AG20443 (cell line): ENCODE measurements around the gene LPCAT3.
"Not testable (repeated sequence)": the region's sequence is repeated elsewhere in the genome, so short reads cannot be mapped to it uniquely, and the experiment has no call there.

ENCODE experiments used
- DNase-seq: peaks from one replicate; pipeline ENCODE4 v3.0.0; 2012; ENCODE audit warnings: low spot score, mixed read lengths

Gene LPCAT3

DNA sequence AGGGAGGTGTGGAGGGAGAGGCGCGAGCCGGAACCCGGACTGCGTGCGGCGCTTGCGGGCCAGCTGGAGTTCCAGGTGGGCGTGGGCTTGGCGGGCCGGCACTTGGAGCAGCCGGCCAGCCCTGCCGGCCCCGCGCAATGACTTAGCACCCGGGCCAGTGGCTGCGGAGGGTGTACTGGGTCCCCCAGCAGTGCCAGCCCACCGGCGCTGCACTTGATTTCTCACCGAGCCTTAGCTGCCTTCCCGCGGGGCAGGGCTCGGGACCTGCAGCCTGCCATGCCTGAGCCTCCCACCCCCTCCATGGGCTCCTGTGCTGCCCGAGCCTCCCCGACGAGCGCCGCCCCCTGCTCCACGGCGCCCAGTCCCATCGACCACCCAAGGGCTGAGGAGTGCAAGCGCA lies 19.1 kb upstream of the LPCAT3 start:
- DNase-seq: not testable (repeated sequence)

DNA sequence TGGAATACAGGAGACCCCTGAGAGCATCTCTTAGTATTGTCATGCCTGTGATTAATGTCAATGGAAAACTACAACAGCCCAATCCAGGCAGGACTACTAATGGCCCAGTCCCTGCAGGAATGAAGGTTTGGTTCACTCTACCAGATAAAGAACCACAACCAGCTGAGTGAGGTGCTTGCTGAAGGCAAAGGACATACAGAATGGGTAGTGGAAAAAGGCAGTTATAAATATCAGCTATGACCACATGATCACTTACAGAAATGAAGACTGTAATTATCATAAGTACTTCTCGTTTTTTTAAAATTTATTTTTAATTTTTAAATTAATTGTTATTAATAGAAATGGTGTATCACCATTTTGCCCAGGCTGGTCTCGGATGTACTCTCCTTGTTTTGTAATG lies 17.2 kb upstream of the LPCAT3 start:
- DNase-seq: no peak

DNA sequence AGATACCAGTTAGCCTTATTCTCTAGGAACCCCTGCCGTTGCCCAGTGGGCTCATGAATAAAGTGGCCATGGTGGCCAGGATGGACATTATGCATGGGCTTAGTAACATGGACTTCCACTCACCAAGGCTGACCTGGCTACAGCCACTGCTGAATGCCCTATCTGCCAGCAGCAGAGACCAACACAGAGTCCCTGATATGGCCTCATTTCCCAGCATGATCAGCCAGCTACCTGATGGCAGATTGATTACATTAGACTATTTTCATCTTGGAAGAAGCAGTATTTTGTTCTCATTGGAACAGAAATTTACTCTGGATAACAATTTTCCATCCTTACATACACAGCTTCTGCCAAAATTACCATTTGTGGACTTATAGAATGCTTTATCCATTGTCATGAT lies 16.2 kb upstream of the LPCAT3 start:
- no peak for DNase-seq

DNA sequence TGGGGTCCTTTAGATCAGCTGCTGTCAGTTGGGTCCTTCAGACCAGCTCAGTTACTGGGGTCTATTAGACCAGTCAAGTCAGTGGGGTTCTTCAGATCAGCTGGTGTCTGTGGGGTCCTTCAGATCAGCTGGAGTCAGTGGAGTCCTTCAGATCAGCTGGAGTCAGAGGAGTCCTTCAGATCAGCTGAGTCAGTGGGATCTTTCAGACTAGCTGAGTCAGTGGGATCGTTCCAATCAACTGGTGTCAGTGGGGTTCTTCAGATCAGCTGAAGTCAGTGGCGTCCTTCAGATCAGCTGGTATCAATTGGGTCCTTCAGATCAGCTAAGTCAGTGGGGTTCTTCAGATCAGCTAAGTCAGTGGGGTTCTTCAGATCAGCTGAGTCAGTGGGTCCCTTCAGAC lies 14.7 kb upstream of the LPCAT3 start:
- no peak for DNase-seq

DNA sequence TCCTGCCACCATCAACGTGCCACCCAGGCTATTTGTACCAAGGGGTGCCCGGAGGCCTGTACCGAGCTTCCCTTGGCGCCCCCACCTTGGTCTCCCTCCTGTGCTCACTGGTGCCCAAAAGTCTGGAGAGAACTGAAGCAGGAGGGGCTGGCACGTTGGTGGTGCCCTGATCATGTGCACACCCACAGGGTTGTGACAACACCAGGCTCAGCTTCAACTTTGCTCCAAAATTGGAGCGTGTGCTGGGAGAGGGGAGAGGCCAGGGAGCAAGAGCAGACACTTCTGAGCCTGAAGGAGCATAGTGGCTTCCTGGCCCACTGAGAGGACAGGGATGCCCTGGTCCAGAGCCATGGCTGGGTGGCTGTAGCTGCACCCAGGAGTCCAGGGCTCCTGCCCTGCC lies 13.0 kb upstream of the LPCAT3 start:
- no peak for DNase-seq

DNA sequence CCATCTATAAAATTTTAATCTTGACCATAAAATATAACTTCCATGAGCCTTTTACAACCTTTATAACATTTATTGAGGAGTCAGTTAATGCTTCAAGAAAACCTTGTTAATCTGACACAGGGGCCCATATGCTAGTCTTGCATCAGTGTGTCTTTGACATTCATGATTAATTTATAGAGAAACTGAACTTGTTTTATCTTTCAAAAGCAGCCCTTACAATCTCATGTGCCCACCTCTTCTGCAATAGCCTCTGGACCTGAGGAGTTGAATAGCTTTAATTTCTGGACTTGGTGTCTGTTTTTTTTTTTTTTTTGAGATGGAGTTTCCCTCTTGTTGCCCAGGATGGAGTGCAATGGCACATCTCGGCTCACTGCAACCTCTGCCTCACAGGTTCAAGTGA lies 8.6 kb upstream of the LPCAT3 start:
- DNase-seq: no peak

DNA sequence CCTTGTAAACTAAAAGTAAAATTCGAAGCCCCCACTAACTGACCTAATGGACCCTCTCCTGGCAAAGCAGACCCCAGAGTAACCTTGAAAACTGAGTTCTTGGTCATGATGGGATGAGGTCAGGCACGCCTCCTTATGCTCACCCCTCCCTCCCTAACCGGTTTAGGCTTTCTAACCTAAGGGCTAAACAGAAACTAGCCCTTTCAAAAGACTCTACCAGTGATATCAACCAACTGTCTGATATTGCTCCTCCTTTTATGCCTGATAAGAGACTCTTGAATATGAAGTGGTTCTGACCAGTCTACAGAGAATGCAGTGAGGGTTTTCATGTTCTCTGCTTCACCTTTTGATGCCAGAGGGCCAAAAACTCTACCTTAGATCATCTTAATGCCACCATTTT lies 4.8 kb upstream of the LPCAT3 start:
- DNase-seq: no peak

DNA sequence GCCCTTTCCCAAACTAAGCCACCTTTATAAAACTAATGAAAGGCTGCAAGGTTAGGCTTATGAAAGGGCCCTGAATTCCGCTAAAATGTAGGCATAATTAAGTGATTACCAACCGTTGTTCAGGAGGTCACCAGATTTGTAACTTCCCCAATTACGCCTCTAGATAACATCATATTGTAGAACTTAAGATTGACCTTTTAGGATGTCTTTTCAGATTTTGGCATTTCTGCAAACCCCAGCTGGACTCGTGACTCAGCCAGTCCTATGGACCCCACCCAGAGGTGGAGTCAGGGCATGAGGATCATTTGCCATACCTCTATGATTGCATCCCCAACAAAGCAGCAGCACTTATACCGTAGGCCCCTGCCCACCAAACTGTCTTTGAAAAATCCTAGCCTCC lies 3.7 kb upstream of the LPCAT3 start:
- peak; percentile 31 for DNase-seq

DNA sequence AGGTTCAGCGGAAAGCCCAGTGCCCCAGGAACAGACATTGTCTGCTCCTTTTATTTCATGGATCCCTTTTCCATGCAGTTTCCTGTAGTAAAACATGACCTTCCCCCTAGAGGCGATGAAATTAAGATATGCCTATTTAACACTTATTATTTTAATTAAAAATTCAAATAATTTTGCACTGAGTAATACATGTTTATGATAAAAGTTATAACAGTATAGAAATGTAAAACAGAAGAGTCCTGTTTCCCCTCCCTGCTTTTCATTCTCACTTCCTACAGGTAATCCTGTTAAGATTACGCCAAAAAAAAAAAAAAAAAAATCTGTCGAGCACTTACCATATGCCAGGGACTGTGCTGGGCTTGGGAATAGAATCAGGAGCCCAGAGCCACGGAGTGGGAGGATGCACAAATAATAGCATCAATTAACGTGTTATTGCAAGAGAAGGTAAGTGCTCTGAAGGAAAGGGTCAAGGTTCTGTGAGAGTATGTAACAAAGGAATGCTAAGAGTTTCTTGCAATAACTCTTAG lies 830 bp upstream of the LPCAT3 start:
- no peak for DNase-seq

DNA sequence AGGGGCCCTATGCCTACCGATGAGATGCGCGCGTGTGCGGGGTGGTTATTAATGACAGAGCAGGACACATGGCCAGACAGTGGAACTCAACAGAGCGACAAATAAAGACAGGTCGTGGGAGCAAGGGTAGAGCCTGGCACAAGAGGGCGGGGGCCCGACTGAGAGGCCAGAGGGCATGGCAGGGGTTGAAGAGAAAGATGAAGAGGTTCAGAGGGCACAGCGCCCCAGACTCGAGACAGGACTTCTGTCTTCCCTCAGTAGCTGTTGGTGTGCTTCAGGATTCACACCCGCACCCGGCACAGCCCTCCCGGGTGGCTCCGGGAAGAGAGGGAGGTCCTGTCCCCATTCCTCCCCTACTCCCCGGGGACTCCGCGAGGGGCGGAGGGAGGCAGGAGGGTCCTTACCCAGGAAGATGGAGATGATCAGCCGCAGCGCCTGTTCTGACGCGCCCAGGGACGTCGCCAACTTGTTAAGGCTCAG lies 366 bp downstream of the LPCAT3 start:
- no peak for DNase-seq

DNA sequence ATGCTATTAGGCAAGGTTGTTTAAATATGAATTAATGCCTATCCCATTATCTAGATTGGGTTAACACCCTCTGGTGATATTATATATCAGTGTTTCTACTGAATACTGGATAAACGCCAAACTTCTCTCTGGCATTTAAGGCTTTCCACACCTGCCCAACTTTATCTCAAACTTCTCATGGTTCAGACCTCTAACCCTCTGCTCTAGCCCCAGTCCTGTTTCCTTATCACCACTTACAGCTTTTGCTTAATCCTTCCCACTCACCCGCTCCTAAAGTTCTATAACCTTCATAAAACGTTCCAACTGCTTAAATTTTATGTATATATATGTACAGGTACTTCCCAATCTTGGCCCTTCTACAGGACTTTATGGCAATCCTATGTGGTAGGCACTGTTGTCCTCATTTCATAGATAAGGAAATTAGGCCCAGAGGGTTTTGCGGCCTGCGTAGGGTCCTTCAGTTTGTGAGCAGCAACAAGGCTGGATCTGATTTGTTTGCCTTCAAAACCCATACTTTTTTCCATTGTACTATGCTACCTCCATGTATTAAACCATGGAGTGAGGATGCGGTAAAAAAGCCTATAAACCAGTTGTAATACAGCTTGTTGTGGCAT lies 1.2 kb downstream of the LPCAT3 start:
- no peak for DNase-seq

DNA sequence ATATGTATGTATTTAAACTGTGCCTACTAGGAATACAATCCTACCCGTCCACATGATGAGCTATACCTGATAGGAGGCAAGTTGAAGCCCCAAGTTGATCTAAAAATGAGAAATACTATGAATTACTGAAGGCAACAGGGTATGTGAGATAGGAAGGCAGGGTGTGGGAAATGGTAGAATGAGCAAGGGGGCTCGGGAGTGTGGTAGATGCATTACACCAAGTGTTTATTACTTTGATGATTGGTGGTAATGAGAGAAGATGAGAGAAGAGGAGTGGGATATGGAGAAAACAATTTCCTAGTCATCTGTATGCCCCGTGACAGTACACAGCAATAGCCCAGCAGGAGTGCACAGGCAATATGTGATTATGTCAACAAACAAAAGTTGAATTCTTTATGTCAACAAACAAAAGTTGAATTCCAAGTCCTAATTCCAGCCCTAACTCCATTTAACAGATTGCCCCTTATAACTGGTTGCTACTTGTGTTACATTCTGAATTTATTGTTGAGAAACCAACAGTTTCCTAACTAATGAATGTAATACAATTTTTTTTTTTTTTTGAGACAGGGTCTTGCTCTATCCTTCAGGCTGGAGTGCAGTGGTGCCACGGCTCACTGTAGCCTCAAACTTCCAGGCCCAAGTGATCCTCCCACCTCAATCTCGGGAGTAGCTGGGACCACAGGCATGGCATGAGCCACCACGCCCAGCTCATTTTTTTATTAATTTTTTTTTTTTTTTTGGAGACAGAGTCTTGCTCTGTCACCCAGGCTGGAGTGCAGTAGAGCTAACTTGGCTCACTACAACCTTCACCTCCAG lies 2.5 kb downstream of the LPCAT3 start:
- no peak for DNase-seq

DNA sequence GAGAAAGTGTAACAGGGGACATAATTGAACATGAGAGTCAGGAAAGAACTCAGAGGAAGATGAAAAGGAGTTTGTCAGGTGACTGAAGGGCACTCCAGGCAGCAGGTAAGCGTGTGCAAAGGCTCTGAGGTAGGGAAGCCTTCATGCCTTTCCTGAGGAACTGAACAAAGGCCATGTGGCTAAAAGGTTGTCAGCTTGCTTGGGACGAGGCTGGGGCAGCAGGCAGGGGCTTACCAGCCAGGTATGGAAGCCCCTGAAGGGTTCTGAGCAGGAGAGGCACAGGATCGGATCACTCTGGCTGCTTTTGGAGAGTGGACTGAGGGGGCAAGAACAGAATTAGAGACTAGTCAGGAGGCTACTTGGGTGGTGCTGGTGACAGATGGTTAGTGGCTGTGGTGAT lies 5.2 kb downstream of the LPCAT3 start:
- no peak for DNase-seq

DNA sequence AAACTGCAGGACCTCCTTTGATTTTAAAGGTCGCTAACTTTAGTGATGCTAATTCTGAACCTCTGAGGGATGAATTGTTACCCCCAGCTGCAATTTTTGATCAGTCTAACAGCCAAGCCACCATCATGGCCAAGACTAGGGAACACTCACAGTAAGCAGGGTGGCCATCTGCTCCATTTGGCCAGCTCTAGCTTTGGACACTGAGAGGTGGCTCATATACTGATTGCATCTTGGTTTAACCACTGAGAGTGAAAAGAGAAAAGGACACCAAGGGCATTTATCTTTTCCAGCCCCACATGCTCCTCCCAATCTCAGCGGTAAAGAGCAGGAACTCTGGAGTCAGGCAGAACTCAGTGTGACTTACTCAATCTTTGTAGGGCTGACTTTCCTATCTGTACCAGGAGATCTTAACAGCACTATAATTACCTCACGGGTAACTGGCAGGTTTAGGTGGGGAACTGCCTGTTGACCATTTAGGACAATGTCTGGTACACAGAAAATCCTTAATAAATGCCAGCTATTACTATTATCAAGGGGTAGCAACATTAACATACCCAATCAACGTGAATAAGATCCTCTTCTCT lies 6.2 kb downstream of the LPCAT3 start:
- DNase-seq: no peak

DNA sequence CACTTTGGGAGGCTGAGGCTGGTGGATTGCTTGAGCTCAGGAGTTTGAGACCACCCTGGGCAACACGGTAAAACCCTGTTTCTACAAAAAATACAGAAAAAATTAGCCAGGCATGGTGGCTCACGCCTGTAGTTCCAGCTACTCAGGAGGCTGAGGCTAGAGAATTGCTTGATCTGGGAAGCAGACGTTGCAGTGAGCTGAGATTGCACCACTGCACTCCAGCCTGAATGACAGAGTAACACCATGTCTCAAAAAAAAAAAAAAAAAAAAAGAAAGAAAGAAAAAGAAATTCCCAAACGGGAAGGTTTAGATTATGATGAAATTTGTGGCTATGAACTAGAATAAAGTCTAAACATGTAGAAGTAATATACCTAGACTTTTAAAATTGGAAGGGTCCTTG lies 6.9 kb downstream of the LPCAT3 start:
- not testable (repeated sequence) for DNase-seq

DNA sequence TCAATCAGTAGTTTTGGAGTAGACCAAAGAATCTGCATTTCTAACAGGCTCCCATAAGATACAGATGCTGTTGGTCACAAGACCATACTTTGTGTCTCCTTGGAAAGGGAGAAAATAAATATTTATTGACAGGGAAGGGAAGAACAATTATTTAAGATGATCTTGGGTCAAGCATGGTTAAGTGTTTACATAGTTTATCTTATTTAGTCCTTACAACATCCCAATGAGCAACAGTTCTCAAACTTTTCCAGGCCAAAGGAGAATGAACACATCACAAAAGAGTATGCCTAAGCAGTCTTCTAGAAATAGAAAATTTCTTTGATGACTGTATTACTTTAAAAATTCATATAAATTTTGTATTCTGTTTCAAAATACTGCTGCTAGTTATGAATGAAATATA lies 8.8 kb downstream of the LPCAT3 start:
- DNase-seq: no peak

DNA sequence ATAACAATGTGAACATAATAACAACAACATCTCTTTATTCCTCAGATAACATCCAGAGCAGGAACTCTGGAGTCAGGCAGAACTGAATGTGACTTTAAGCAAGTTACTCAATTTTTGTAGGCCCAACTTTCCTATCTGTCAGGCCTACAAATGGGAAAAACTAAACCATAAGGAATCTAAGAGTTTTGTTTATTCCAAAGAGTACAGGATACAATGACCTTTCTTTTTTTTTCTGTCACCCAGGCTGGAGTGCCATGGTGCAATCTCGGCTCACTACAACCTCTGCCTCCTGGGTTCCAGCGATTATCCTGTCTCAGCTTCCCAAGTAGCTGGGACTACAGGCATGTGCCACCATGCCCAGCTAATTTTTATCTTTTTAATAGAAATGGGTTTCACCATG lies 9.4 kb downstream of the LPCAT3 start:
- DNase-seq: no peak

DNA sequence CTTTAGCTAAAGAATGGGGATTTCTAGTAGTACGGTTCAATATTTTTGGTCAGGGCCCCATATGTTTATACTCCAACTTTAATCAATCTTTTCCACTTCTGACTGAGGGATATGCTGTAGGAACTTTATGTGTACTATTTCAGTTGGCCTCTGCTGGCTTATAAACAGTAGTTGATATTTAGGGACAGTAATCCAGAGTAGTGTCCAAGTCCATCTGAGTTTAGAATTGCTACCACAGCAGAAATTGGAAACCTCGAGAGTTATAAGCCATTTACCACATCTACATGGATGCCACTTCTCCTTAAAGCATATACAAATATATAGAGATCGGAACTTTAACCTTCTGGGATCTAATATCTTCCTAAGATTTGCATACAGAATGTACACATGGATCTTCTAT lies 11.6 kb downstream of the LPCAT3 start:
- no peak for DNase-seq

DNA sequence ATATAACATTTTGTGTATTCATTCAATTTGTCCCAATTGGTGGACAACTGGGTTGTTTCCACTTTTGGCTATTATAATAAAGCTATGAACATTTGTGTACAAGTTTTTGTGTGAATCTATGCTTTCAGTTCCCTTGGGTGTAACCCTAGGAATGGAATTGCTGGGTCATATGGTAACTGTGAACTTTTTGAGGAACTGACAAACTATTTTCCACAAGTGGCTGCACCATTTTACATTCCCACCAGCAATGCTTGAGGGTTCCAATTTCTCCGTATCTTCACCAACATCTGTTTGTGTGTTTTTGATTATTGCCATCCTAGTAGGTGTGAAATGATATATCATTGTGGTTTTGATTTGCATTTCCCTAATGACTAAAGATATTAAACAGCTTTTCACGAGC lies 13.0 kb downstream of the LPCAT3 start:
- DNase-seq: no peak

DNA sequence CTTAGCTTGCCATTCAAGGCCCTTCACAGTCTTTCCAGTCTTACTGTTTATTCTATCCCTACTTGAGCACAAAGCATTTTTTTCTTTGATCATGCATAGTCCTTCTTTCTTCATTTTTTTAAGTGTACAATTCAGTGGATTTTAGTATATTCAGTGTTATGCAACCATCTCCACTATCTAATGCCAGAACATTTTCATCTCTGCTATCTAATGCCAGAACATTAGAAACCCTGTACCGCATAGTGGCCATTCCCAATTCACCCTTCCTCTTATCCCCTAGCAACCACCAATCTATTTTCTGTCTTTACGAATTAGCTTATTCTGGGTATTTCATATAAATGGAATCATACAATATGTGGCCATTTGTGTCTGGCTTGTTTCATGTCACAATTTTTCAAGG lies 13.4 kb downstream of the LPCAT3 start:
- DNase-seq: no peak

DNA sequence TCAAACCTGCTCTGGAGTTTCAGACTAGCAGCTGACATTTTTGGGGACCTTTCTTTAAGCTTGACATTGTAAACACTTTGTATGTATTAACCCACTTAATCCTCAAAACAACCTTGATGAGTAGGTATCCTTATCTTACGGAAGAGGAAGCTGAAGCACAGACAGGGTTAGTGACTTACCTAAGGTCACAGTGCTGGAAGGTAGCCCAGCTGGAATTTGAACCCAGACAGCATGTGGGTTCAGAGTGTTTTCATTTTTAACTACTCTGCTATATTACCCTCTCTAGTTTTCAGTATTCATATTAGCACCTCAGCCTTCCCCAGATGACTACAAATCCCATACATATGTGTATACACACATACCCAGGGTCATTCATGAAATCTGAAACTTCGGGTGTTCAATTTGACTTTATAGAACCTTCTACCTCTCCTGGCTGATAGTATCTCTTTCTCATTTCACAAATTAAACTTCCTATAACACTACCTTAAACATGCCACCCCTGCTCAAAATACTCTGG lies 13.9 kb downstream of the LPCAT3 start:
- DNase-seq: no peak

DNA sequence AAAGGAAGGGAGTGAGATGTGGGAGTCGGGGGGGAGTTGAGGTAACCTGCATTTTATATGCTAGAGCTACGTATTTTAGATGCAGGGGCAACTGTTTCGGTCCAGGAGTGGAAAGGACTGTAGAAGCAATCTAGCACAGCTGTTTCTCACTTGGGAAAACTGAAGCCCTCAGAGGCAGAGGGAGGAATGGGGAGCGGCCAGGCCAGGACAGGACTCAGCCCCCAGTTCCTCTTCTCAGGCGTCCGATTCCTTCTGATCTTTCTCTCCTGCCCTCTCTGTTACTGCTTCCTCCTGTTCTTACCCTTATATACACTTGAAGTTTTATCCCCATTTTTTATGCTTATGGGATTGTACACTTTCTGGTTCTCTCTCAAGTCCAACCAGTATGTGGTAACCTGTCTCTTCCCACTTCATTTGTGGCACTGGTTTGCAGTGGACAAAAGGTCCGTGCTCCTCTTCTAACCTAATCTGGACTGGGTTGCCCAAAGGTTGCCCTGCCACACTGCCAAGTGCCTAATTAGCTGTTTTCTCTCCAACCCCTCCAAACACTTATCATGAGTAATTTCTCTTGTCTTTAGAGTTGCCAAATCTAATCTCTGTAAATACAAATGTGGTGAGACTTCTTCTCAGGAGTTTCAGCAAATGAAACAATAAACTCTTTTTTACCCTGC lies 16.2 kb downstream of the LPCAT3 start:
- no peak for DNase-seq
